Liver (tissue), 3 donors: ENCODE results near the gene OSBPL10.

ENCODE experiments used
- EGR1 ChIP-seq, 2 donors: IDR thresholded peaks; 2 replicates each; pipeline ENCODE4 v1.6.1; 2016 to 2018; ENCODE audit warnings: antibody characterized with exemption in 2 of 2, low read depth in 2 of 2
- FOXA1 ChIP-seq: IDR thresholded peaks from 2 replicates; pipeline ENCODE4 v1.6.1; 2016; ENCODE audit warnings: antibody characterized with exemption
- GABPA ChIP-seq, 2 donors: IDR thresholded peaks in 1 of 2; conservative IDR thresholded peaks in 1 of 2; 2 replicates each; pipeline ENCODE4 v1.6.1; 2016; ENCODE audit warnings: antibody characterized with exemption in 2 of 2, mild to moderate bottlenecking in 1 of 2, moderate library complexity in 1 of 2
- TAF1 ChIP-seq: conservative IDR thresholded peaks from 2 replicates; pipeline ENCODE4 v1.6.1; 2016; ENCODE audit warnings: antibody characterized with exemption, mild to moderate bottlenecking
- YY1 ChIP-seq: IDR thresholded peaks from 2 replicates; pipeline ENCODE4 v1.6.1; 2016; ENCODE audit warnings: antibody characterized with exemption, mild to moderate bottlenecking
- TF ChIP-seq, protein P1 (sequence below): fragments of 150-350 bp; IDR thresholded peaks from 2 replicates; pipeline ENCODE4 v1.5.1; 2017; ENCODE audit warnings: improper control_type of control experiment, low read depth, low read length; ENCODE audit not compliant: missing input control
- TF ChIP-seq, protein P2 (sequence below): IDR thresholded peaks from 2 replicates; pipeline ENCODE4 v1.6.1; 2016; ENCODE audit warnings: antibody characterized with exemption
- TF ChIP-seq, protein P3 (sequence below): IDR thresholded peaks from 2 replicates; pipeline ENCODE4 v1.6.1; 2016; ENCODE audit warnings: antibody characterized with exemption
- TF ChIP-seq, protein P4 (sequence below): IDR thresholded peaks from 2 replicates; pipeline ENCODE4 v1.6.1; 2016; ENCODE audit warnings: antibody characterized with exemption, mild to moderate bottlenecking
- donor health status: healthy.
- donor health status: healthy.

DNA sequence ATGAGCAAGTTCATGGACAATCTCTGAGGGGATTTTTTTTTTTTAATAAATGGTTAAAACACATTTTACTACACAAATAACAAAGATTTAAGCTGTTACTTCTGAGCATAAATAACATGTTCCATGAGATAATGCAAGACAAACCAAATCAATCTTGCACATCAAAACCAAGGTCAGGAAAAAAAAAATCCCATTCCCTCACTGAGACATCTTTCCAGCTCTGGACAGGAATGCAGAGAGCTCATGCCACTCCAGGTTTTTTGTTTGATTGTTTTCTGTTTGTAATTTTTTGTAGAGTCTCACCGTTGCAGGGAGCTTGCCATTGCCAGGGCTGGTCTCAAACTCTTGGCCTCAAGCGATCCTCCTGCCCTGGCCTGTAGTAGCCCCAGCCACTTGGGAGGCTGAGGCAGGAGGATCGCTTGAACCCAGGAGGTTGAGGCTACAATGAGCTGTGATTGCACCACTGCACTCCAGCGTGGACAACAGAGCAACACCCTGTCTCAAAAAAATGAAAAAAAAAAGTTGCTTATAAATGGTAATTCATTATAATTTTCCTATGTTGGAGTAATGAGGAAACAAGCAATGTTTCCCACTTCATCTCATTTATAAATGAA, 14.0 kb downstream of the OSBPL10 start:
- TF ChIP-seq TAF1 (no peak), YY1 (no peak), GABPA (IDR thresholded peaks at IDR 0.05 in 1 of 2, conservative IDR thresholded peaks at IDR 0.05 in 1 of 2) (no peak), FOXA1 (no peak), EGR1 (IDR thresholded peaks at IDR 0.05; ENCODE audit: low read depth in 2 of 2) (no peak)
- TF ChIP-seq, protein P1, sequence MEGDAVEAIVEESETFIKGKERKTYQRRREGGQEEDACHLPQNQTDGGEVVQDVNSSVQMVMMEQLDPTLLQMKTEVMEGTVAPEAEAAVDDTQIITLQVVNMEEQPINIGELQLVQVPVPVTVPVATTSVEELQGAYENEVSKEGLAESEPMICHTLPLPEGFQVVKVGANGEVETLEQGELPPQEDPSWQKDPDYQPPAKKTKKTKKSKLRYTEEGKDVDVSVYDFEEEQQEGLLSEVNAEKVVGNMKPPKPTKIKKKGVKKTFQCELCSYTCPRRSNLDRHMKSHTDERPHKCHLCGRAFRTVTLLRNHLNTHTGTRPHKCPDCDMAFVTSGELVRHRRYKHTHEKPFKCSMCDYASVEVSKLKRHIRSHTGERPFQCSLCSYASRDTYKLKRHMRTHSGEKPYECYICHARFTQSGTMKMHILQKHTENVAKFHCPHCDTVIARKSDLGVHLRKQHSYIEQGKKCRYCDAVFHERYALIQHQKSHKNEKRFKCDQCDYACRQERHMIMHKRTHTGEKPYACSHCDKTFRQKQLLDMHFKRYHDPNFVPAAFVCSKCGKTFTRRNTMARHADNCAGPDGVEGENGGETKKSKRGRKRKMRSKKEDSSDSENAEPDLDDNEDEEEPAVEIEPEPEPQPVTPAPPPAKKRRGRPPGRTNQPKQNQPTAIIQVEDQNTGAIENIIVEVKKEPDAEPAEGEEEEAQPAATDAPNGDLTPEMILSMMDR: no peak
- TF ChIP-seq, protein P2, sequence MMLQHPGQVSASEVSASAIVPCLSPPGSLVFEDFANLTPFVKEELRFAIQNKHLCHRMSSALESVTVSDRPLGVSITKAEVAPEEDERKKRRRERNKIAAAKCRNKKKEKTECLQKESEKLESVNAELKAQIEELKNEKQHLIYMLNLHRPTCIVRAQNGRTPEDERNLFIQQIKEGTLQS: no peak
- TF ChIP-seq, protein P3, sequence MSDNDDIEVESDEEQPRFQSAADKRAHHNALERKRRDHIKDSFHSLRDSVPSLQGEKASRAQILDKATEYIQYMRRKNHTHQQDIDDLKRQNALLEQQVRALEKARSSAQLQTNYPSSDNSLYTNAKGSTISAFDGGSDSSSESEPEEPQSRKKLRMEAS: no peak
- TF ChIP-seq, protein P4, sequence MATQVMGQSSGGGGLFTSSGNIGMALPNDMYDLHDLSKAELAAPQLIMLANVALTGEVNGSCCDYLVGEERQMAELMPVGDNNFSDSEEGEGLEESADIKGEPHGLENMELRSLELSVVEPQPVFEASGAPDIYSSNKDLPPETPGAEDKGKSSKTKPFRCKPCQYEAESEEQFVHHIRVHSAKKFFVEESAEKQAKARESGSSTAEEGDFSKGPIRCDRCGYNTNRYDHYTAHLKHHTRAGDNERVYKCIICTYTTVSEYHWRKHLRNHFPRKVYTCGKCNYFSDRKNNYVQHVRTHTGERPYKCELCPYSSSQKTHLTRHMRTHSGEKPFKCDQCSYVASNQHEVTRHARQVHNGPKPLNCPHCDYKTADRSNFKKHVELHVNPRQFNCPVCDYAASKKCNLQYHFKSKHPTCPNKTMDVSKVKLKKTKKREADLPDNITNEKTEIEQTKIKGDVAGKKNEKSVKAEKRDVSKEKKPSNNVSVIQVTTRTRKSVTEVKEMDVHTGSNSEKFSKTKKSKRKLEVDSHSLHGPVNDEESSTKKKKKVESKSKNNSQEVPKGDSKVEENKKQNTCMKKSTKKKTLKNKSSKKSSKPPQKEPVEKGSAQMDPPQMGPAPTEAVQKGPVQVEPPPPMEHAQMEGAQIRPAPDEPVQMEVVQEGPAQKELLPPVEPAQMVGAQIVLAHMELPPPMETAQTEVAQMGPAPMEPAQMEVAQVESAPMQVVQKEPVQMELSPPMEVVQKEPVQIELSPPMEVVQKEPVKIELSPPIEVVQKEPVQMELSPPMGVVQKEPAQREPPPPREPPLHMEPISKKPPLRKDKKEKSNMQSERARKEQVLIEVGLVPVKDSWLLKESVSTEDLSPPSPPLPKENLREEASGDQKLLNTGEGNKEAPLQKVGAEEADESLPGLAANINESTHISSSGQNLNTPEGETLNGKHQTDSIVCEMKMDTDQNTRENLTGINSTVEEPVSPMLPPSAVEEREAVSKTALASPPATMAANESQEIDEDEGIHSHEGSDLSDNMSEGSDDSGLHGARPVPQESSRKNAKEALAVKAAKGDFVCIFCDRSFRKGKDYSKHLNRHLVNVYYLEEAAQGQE: no peak
